HG02759 (cell line): ENCODE measurements around the gene SLC26A6.

ENCODE experiments used
- ATAC-seq: cut with Tn5 transposase; IDR thresholded peaks from one replicate; pipeline ENCODE4 v1.9.1; 2021; ENCODE audit warnings: mild to moderate bottlenecking, moderate library complexity; ENCODE audit not compliant: unreplicated experiment

The SLC26A6 gene

DNA sequence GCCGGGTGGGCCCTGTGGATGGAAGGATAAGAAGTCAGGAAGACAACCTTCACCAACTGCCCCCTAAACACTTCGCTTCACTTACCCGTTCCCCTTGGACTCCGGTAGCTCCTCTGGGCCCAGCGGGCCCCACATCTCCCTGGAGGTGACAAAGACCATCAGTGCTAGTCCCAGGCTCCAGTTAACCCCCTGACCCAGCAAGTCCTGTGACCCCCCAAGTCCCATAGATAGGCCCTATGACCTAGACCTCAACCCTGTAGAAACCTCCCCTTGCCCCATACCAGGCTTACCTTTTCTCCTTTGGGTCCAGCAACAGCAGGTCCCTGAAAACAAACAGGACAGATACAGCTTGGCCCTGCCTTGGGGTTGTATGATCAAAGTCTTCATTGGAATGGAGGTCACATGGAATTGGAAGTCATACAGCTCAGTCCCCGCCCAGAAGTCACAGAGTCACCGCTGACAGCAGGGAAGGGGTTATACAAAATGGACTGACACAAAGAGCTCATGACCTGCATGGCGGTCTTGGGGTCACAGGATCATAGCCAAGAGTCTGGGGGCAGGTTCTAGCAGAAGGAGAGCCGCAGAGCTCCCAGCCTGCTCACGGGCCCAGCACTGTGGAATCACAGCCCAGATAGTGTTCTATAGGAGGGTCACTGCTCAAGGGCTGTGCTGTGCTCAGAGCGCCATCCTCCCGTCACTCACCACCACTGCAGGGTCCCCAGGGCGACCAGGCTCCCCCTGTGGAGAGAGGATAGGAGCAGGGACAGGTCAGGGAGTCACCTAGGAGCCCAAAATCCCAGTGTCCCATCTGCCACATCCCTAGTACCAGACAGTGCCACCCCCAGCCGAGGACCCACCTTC lies 53.4 kb downstream of the SLC26A6 start:
- ATAC-seq, result no peak

DNA sequence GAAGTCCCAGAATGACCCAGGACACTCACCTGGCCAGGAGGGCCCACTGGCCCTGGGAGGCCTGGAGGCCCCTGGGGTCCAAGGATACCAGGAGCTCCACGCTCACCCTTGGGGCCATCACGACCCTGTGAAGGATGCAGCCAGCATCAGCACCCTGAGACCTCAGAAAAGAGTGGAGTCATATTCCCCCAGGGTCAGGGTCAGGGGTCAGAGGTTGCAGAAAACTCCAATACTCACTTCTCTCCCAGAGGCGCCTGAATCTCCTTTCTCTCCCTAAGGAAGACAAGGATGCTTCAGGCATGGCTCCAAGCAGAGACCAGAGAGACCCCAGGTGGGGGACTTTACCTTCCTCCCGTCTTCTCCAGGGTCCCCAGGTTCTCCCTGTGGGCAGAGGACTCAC lies 58.6 kb downstream of the SLC26A6 start:
- no peak for ATAC-seq
